ENCODE results near the gene WIPF2.

- TF ChIP-seq ZNF670 (tag by site-specific recombination; IDR thresholded peaks at IDR 0.05; ENCODE audit: low read depth) (no peak), CTCF (tag by site-specific recombination; IDR thresholded peaks at IDR 0.05) (no peak), ZNF302 (tag by site-specific recombination; IDR thresholded peaks at IDR 0.05; ENCODE audit: low read depth) (no peak), HOXA7 (CRISPR knock-in tag; IDR thresholded peaks at IDR 0.05; ENCODE audit: borderline replicate concordance) (no peak)
Observed at GRCh38 chr17:40178660-40179059, 40.4 kb upstream of the WIPF2 start.
